Stimulated activated CD8-positive, alpha-beta memory T cell treated with anti-CD3 and anti-CD28 coated beads, Interleukin-12 subunit alpha, Interleukin-12 subunit beta, amount 100 ng/mL, for 1 hour (primary cell): ENCODE results near the gene RARG.

Source experiments
- DNase-seq: peaks from one replicate; pipeline ENCODE4 v3.0.0-alpha.2; 2020; ENCODE audit warnings: low read depth

Gene RARG

GRCh38 chr12:53231921-53232645 is at the start of gene RARG:
Gene RARG, minus strand, starts transcription at chr12:53232209. Its CDS starts 4,664 bp downstream, at chr12:53227545.
- DNase-seq = peak; percentile 51

- DNase-seq = no peak
Observed at GRCh38 chr12:53279888-53280498, 48.0 kb upstream of the RARG start.

- no peak for DNase-seq
Observed at GRCh38 chr12:53279283-53279869, 47.4 kb upstream of the RARG start.

GRCh38 chr12:53277981-53278380 is 46.0 kb upstream of the RARG start:
- no peak for DNase-seq

GRCh38 chr12:53276511-53276910 is 44.5 kb upstream of the RARG start:
- DNase-seq = no peak

GRCh38 chr12:53274445-53274844 is 42.4 kb upstream of the RARG start:
- DNase-seq = no peak

- no peak for DNase-seq
Observed at GRCh38 chr12:53268630-53269562, 36.9 kb upstream of the RARG start.

- peak; percentile 75 for DNase-seq
Observed at GRCh38 chr12:53267999-53268629, 36.1 kb upstream of the RARG start, which contains the start of gene ESPL1. Gene ESPL1, plus strand, starts transcription at chr12:53268299. Its CDS starts 468 bp downstream, at chr12:53268767.

GRCh38 chr12:53267306-53267998 is 35.4 kb upstream of the RARG start:
- no peak for DNase-seq

- DNase-seq = no peak
Observed at GRCh38 chr12:53265783-53266182, 33.8 kb upstream of the RARG start.

- DNase-seq = no peak
Observed at GRCh38 chr12:53259891-53260290, 27.9 kb upstream of the RARG start.

- no peak for DNase-seq
Observed at GRCh38 chr12:53258541-53259539, 26.8 kb upstream of the RARG start.

GRCh38 chr12:53255996-53256395 is 24.0 kb upstream of the RARG start:
- DNase-seq = no peak

- DNase-seq = no peak
Observed at GRCh38 chr12:53254816-53255545, 23.0 kb upstream of the RARG start.

GRCh38 chr12:53253298-53253697 is 21.3 kb upstream of the RARG start:
- DNase-seq = no peak

- no peak for DNase-seq
Observed at GRCh38 chr12:53252349-53252916, 20.4 kb upstream of the RARG start.

GRCh38 chr12:53251477-53252348 is 19.7 kb upstream of the RARG start:
- peak; percentile 42 for DNase-seq

GRCh38 chr12:53245286-53245685 is 13.3 kb upstream of the RARG start:
- no peak for DNase-seq
